GM19455 (cell line): ENCODE results near the gene LGALS8.
"Not testable (repeated sequence)": the region's sequence is repeated elsewhere in the genome, so short reads cannot be mapped to it uniquely, and the experiment has no call there.

Source experiments
- ATAC-seq: cut with Tn5 transposase; IDR thresholded peaks from one replicate; pipeline ENCODE4 v1.9.1; 2021; ENCODE audit not compliant: unreplicated experiment

The LGALS8 gene

GRCh38 chr1:236580404-236580803 lies 56.6 kb downstream of the LGALS8 start:
- not testable (repeated sequence) for ATAC-seq

- ATAC-seq = no peak
Observed at GRCh38 chr1:236581528-236581927, 57.7 kb downstream of the LGALS8 start.

GRCh38 chr1:236589531-236589930 lies 65.7 kb downstream of the LGALS8 start:
- ATAC-seq = no peak

GRCh38 chr1:236590553-236591150 lies 66.9 kb downstream of the LGALS8 start:
- ATAC-seq = no peak

GRCh38 chr1:236602171-236602570 lies 78.4 kb downstream of the LGALS8 start:
- no peak for ATAC-seq
